Epithelial cell of esophagus (primary cell): ENCODE measurements around the gene CDK5R1.

Source experiments
- DNase-seq: peaks from one replicate; pipeline ENCODE4 v3.0.0; 2010; ENCODE audit warnings: low read depth
- H3K4me3 ChIP-seq: 2 replicates; pipeline ENCODE4 v1.5.1; 2011; ENCODE audit warnings: mild to moderate bottlenecking, low read length, control low read depth
- CTCF ChIP-seq: IDR thresholded peaks from 2 replicates; pipeline ENCODE4 v1.5.1; 2011; ENCODE audit warnings: low read depth, mild to moderate bottlenecking, low read length, control low read depth, inconsistent platforms; ENCODE audit not compliant: insufficient read depth; ENCODE audit errors: missing control alignments

The CDK5R1 gene

DNA sequence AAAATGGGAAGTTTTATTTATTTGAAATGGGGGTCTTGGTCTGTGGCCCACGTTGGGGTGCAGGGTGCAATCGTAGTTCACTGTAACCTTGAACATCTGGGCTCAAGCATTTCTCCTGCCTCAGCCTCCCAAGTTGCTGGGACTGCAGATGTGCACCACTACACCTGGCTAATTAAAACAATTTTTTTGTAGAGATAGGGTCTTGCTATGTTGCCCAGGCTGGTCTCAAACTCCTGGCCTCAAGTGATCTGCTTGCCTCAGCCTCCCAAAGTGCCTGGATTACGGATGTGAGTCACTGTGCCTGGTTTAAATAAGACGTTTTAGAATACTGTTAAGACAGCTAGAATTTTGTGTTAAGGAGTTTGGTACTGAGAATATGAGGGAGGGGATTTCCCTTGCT is 26.7 kb upstream of the CDK5R1 start:
- no peak for DNase-seq
- no peak for TF ChIP-seq CTCF
- H3K4me3 ChIP-seq = no peak overlapping the region

DNA sequence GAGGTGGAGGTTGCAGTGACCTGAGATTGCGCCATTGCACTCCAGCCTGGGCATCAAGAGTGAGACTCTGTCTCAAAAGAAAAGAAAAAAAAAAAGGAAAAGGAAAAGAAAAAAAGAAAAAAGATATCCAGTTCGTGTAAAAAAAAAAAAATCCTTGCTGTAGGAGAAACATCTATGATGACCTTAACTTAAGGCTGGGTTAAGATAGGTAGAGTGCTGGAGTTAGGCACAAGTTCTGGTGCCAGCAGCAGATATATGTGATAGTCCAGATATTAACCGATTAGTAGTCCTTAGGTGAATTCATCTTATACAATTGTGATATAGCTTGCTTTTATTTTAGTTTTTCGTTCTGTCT is 25.3 kb upstream of the CDK5R1 start:
- H3K4me3 ChIP-seq = no peak overlapping the region
- no peak for DNase-seq
- TF ChIP-seq CTCF = no peak

DNA sequence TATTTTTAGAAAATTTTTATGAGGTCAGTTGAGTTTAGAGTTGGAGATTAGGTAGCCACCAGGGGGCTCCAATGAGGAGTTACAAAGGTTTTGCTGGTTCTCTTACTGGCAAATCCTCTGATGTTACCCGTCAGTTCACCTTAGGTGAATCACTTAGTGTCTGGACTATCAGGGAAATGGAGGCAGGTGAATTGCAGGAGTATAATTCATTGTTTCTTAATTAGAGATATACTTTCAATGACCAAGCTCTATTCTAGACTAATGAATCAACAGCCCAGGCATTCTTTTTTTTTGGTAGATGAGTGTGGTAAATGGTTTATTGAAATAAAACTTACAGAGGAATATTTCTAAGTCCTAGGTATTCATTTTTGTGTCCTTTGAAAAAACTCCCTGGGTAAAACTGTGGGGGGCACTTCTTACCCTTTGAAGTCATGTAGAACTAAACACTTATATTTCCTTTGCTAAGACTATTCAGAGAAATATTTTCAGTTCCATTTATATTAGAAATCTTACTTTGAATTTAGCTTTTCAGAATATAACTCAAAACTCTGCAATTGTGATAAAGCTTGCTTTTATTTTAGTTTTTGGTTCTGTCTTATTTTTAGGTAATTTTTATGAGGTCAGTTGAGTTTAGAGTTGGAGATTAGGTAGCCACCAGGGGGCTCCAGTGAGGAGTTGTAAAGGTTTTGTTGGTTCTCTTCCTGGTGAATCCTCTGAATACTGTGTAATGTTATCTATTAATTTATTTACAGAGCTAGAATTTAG is 24.8 kb upstream of the CDK5R1 start:
- peak; percentile 85 for DNase-seq
- no peak overlapping the region for H3K4me3 ChIP-seq
- TF ChIP-seq CTCF = peak; percentile 73

DNA sequence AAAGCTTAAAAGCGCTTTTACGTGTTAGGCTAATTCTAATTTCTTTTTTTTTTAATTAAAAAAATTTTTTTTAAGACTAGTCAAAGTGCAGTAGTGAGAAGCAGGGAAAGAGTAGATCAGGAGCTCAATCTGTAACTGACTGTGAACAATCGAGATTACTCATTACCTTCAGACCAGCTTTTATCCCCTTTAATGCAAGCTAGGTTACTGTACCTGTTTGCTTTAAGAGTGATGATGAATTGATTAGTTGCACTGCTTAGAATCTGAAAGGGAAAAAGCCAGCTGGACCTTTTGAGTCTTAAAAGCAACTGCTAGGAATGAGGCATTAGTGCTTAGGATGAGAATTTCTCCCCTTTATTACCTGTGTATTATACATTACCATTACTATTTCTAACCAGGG is 23.5 kb upstream of the CDK5R1 start:
- no peak overlapping the region for H3K4me3 ChIP-seq
- TF ChIP-seq CTCF = no peak
- DNase-seq = no peak

GRCh38 chr17:32464374-32464773 is 22.4 kb upstream of the CDK5R1 start:
- H3K4me3 ChIP-seq = no peak overlapping the region
- DNase-seq = no peak
- no peak for TF ChIP-seq CTCF

- no peak for TF ChIP-seq CTCF
- H3K4me3 ChIP-seq = no peak overlapping the region
- DNase-seq = no peak
Measured at GRCh38 chr17:32467949-32468348, 18.8 kb upstream of the CDK5R1 start.
